Erythroblast (primary cell): ENCODE data around the gene FGF14.

Source experiments
- GATA1 ChIP-seq: IDR thresholded peaks from 2 replicates; pipeline ENCODE4 v1.6.1; 2011; ENCODE audit warnings: low read depth, mild to moderate bottlenecking, control low read depth, low read length, moderate library complexity
- POLR2A ChIP-seq: IDR thresholded peaks from 2 replicates; pipeline ENCODE4 v1.6.1; 2011; ENCODE audit warnings: mild to moderate bottlenecking, low read length

- TF ChIP-seq POLR2A (no peak), GATA1 (no peak)
Observed at GRCh38 chr13:101917833-101918661, 483.8 kb downstream of the FGF14 start.
